C1 segment of cervical spinal cord (tissue), 14 donors: Measurements from ENCODE around the gene IL12A.

Source experiments
- DNase-seq, 14 donors: peaks; one replicate each; lab custom pipeline; 2025; lab: John Stamatoyannopoulos, UW

The IL12A gene

DNA sequence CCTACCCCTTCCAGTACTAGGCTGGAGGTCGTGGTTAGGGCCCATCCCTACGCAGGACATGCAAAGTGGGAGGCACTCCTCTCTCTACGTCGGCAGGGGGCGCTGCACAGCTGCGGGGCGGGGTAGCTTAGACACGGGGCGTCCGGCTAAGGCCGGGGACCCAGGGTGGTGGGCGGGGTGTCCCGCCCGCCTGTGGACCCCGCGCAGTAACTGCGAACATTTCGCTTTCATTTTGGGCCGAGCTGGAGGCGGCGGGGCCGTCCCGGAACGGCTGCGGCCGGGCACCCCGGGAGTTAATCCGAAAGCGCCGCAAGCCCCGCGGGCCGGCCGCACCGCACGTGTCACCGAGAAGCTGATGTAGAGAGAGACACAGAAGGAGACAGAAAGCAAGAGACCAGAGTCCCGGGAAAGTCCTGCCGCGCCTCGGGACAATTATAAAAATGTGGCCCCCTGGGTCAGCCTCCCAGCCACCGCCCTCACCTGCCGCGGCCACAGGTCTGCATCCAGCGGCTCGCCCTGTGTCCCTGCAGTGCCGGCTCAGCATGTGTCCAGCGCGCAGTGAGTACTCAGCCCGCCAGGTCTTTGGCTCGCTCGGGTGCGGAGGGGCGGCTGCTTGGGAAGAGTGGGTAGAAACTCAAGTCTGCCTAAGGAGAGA is at the start of gene IL12A:
Gene IL12A (plus strand): TSS at position 219 of the 655 bp plus-strand sequence.
- DNase-seq, result peak in 13 of 14 donors; percentile 13 to 79 (median 57)

DNA sequence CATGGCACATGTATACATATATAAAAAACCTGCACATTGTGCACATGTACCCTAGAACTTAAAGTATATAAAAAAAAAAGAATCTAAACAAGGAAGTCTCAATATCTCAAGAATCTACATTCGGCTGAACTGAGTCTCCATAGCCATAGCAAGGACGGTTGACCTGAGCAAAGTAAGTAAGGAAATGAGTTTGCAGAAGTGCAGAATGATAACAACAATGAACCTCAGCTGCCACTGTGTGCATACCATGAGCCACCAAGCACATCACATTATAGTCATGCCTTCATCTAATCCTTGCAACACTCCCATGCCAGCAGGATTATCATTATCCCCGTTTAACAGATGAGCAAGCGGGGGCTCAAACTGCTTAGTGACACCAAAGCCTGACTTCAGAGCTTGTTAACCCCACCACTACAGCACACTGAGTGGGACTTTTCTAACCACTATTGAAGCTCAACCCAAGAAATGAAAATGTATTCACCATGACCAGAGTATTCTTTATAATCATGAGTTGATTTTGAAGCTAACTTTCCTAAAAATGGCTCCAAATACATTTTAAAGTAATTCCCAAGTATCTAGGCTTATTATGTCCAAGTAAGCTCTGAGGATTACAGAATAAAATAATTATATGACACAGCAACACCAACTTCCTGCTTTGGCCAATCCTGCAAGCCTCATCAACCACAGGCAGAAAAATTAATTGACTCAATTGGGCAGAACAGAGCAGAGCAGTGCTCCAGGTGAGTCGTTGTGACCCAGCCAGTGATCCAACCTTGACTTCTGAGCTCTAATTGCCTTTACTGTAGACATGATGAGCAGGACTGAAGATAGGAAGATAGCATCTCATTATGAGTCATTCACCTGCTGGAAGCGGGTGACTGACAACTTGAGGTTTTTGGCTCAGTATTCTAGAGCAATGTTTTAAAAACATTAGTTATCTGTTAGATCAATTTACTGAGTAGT is 47.3 kb upstream of the IL12A start:
- no peak for DNase-seq

DNA sequence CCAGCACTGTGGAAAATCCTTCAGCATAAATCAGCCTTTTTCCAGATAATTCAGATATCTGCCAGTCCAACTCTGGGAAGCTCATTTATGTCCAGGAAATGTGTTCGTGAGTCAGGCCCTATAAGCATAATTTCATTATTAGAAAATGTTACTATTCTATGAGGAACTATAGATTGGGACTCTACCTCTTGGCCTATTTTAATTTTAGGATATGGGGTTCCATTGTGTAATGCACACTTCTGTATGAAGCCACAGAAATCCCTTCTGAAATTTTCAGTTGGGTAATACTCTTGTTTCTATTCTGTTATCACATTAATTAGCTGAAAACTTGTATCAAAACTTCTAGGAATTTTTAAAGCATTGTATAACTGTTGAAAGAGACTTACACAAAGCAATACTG is 43.9 kb upstream of the IL12A start:
- no peak for DNase-seq

DNA sequence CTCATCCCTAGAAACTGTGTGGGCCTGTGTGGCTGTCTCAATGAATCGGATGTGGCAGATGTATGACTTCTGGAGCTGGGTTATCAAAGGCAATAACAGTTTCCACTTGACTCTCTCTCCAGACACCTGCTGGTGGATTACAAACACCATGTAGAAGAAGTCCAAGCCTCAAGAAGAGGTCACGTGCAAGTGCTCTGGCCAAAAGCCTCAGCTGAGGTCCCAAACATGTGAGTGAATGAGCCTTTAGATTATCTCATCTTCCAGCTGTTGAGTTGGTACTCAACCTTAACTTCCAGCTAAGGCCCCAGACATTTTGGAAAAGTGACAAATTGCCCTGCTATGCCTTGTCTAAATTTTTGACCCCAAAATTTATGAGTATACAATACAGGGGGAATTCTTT is 42.7 kb upstream of the IL12A start:
- DNase-seq, result no peak

DNA sequence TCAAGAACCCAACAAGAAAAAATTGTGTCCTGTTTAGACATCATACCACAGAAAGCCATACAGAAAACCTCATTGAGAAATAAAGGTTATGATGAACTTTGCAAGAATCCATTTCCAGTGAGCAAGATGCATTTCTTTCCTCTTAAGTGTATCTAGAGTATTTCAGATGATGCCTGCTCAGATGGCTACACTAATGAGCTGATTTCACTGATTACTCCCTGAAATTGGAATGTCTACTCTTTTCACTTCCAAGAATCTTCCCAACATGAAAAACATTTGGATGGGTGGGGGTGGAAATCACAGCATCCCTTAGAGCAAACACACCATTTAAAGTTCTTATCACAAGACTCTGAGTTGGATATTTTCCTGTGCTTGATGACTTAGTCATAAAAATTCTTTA is 41.4 kb upstream of the IL12A start:
- DNase-seq, result no peak

DNA sequence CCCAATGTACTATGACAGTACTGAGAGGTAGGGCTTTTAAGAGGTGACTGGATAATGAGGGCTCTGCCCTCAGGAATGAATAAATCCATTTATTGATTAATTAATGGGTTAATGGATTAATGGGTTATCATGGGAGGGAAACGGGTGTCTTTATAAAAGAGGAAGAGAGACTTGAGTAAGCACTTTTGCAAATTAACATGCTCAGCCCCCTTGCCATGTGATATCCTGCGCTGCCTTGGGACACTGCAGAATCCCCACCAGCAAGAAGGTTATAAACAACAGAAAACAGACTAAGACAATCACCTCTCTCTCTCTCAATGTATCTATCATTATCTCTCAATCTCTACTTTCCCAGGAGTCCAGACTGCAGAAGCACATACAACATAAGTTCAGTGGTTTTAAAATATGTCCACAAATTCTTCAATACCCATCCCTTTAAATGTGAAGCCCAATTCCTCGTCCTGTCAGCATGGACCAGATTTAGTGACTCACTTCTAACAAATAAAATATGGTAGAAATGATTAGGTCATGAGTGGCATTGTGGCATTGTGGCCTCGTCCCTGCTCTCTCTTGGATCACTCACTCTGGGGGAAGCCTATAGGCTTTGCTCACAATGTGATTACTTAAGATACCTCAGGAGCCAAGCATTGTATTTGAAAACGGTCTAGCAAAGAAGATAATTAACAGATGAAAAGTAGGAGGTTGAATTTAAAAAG is 40.0 kb upstream of the IL12A start:
- DNase-seq, result no peak

DNA sequence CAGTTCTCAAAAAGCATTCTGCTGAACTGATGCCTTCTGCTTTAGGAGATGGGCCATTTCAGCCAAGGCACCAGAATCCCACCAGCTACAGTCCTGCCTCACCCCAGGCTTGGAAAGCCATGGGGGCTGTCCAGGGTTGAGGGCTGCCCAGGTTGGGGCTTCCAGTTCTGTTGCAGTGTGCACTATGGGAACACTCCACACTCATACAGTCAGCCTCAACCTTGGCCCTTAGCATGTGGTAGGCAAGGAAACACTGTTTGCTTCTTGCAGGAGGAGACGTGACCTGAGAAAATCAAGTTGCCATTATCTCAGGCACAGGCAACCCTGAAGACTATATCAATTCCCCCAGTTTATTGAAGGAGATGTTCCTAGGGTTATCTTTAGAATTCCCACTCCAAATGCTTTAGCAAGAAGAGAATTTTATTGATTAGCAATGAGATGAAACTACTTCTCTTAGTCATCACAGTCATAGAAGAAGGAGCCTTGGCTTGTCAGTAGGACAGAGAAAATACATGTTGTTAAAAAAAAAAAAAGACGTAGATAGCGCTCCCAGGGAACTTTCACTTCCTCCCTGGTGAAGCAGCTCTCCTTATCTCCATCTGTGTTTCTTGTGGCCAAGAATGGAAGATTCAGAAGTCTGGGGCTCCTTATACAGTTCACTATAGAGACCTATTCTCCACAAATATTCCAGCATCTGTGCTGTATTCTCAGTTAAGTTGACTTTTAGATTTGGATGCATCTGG is 38.3 kb upstream of the IL12A start:
- DNase-seq, result no peak

DNA sequence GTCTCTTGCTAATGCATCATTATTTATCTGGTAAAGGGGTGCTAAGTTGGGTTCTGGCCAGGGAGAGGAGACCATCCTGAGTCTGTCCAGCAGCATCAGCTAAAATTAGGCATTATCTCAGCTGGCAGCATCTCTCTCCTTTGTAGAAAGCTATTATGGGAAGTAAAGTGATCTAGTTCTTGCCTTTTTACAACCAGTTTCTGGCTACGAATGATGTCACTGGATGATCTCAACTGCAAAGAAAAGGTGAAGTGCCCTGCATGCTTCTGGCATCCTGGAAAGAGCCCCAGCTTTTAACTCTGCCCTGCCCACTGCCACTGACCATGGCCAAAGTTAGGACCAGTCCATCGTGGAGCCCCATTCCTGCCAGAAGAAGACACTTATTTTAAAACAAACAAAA is 37.1 kb upstream of the IL12A start:
- DNase-seq, result no peak

DNA sequence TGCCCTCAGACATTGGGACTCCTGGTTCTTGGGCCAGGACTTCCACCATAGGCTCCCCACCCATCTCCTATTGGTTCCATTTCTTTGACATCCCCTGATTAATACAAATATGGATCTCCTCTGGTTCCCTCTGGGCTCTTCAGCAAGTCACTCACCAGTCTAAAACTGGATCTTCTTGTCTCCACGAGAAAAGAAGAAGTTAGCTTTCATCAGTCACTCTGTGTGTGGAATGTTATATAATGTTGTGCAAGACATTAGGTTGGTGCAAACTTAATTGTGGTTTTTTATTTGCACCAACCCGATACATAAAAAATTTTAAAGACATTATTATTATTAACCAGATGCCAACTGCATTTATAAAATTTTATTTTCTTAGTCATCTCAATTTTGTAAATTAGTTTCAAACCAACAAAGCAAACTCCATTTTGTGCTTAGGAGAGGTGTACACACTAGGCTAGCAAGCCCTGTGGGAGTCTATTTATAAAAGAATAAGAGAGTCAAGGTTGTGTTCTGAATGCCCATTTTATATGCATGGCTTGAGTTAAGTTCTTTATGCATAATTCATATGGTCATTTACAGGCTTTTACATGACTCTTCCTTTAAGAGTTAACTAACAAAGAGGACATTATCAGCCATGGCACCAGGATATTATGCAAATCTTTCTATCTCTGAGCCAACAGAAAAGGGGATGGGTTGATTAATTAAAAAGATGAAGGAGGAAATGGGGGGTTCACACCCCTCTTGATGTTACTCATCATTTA is 35.1 kb upstream of the IL12A start:
- no peak for DNase-seq

DNA sequence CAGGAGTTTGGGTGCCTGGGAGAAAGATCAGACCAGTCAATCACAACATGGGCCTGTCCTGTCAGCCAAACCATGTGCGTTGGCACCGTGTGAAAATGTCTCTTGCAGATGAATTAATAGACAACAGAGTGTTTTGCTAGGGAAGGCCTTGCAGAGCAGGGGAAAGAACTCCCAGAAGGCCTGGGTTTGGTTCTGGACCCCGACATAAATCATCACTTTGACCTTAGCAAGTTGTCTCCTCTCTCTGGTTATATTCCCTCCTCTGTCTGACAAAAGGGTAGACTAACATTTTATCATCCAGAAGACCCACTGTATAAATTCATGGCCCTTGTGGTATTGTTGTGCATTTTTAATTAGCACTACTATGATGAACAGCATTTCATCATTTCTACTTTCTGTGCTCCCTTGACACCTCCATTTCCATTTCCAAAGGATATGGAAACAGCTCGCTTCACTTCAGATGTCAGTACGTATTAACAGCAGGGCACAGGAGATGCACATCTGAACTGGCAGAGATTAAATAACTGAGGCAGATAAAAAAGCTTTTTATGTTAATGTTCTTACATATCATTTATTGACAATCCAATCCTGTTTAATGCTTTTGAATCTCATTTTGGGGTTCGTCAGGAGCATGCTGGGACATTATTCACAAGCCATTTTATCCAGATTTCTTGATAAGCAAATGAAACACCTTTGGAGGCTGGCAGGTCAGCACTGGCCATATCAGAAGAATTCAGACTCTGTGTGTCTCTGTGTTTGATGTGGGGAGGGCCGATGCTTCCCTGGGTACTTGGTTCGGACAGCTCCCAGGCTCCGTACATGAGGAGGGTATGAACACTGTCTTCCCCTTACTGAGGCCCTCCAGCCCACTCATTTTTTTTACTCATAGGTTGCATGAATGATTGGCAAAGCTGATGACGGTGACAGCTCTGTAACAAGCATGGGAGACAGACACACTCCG is 28.2 kb upstream of the IL12A start:
- no peak for DNase-seq

DNA sequence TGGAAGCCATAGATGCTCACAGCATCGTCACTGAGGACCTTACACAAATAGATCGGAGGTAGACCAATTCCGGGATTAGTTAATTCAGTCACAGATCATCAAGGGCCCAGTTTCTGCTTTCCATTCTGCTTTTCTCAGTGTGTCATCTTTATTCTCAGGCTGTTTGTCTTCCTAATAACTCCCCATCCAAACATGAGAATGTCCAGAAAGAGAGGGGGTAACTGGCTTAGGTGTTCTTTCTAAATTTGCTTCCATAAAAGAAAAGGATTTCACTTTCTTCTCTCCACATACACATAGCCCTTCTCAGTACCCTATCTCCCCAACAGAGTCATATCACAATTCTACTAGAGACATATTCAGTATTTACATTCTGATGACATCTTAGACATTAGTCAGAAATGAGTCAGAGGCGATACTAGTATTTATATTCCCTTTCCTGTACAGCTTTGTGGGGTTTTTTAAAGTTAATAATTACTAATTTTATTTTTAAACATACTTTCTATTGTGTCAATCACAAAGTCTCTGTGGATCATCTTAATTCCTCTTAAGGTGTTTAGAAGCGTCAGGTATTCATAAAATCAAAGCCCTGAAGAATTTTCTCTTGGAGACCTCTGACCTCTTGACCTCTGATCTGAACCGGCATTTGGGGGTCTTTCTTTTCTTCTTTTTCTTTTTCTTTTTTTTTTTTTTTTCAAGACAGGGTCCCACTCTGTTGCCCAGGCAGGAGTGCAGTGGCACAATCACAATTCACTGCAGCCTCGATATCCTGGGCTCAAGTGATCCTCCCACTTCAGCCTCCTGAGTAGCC is 24.3 kb upstream of the IL12A start:
- DNase-seq, result no peak

DNA sequence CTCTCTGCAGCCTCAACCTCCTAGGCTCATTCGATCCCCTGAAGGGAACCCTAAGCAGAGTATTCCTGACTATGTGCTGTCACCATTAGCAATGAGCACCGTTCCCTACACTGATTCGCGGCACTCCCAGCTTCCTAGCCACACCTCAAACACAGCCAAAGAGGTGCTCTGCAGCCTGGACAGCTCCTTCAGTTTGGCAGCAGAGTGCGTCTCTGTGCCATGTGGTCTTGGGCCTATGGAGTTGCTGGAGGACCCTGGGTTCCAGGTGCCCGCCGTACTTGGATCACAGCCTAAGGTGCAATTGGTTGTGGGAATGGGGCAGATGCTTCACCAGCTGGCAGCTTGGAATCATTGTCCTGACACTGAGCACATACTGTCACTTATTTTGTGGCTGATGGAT is 17.3 kb upstream of the IL12A start:
- no peak for DNase-seq

DNA sequence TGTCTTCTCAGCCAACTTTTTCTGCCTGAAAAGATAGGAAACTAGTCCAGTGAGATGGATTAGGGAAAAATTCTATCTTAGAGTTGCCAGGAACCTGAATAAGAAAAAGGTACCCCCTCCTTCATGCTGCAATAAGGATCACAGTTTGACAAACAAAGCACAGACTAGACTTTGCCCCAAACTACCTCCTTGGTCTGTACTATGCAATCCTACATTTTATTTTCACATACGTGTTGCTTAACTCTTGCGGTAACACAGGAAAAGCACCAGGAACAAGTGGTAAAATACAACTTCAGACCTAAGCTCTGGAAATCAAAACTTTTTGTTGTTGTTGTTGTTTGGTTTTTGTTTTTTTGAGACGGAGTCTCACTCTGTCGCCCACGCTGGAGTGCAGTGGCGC is 11.3 kb upstream of the IL12A start:
- DNase-seq, result no peak

DNA sequence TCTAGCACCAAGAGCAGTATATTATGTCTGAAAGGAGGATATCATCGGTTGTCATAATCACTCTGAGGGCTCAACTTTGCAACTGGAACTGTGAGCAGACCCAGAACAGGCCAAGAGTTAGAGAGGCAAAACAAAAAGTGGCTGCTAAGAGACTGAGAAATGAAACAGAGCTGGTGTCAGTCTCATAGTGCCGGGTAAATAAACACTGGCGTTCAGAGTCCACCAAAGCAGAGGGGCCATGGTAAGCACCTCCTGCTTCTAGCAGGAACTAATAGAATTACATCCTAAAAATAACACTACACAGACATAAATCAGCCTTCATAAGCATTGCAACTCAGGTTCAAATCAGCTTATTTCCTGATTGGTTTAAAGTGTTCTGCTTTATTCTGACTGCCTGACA is 10.3 kb upstream of the IL12A start:
- DNase-seq, result no peak

DNA sequence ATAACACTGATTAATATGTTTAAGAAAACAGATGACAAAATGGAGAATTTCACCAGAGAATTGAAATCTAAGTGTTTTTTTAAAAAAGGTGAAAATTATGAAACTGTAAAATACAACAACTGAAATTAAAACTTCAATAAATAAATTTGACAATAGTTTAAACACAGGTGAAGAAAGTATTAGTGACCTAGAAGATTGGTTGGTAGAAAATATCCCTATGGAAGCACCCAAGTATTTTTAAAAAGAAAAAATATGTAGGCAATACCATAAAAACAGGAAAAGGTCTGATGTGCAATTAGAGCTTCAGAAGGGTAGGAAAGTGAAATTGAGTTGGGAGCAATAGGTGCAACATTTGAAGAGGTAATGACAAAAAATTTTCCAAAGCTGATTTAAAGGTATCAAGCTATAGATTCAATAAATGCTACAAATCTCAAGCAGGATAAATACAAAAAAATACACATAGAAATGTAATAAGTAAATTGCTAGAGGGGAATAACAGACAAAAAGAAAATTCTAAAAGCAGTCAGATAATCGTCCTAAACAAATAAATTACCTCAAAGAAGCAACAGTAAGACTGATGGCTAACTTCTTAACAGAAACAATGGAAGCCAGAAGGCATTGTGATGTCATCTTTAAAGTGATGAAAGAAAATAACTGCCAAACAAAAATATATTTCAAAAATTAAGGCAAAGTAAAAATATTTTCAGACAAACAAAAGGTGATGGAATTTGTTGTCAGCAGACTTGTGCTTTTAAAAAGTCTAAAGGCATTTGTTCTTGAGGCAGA is 9.5 kb upstream of the IL12A start:
- no peak for DNase-seq

DNA sequence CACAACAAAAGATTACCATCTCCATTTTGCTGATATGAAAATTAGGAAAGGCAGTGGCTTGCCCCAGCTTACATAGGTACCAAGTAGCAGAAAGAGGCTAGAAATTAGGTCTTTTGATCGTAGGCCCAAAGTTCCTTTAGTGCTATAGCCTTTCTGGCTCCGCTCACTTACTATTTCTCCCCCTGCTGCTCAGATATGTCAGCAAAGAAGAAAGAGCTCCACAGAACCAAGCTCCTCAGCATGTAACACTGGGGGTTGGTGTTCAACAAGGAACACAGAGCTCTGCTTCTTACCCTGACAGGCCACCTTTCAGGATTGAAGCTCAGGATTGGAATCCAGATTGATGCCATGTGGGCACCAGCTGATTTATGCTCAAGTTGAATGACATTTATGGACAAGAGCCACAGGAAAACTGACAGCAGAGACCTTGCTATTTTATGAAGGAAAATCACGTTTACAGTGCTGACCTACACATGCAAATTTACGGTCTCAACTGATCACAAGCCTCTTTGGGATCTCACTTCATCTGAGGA is 6.1 kb upstream of the IL12A start:
- DNase-seq, result no peak

DNA sequence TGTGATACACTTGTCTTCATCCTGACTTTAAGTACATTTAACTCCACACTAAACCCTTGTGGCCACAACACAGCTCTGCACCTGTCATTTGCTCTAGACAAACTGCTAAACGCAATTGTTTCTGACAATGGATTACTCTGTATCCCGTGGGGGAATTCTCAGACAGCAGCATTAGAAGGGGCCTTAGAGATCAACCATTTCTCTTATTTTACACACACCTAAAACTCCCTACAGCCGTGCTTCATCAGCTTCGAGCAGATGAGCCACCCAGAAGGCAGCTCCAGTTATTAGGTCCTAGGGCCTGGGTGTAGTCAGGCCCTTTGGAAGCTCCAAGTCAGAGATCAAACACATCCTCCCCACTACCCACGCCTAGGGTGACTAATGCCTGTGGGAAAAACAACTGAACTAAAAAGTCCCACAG is 1.3 kb upstream of the IL12A start:
- DNase-seq, result no peak
